GM23338 (cell line): ENCODE data around the gene SRSF1. TPM values are rescaled to one million over a fixed set of nuclear protein-coding genes. Genes with fewer than 3 reads are reported as not detected.
A peak's percentile ranks its signal among the peaks of the same experiment; 100 is the strongest.

ENCODE experiments used
- ATAC-seq: fragments of 200-7000 bp; cut with Tn5 transposase; 3 replicates; pipeline ENCODE4 v1.9.1; 2020
- DNase-seq: peaks from one replicate; pipeline ENCODE4 v3.0.0-alpha.2; 2015; ENCODE audit warnings: low spot score
- H2AFZ ChIP-seq: fragments of 200-600 bp; sonication (generic); 2 replicates; pipeline ENCODE4 v1.8.0; 2016; ENCODE audit warnings: antibody characterized with exemption, mild to moderate bottlenecking, moderate library complexity
- H3F3A ChIP-seq: fragments of 200-600 bp; sonication (generic); replicated peaks from 2 replicates; pipeline ENCODE4 v1.8.0; 2017; ENCODE audit warnings: antibody characterized with exemption, mixed run types, low read depth
- H3K27ac ChIP-seq: fragments of 200-600 bp; sonication (generic); 2 replicates; pipeline ENCODE4 v1.6.1; 2016; ENCODE audit warnings: low read depth
- H3K27me3 ChIP-seq: fragments of 200-600 bp; sonication (generic); 2 replicates; pipeline ENCODE4 v1.8.0; 2016; ENCODE audit warnings: mild to moderate bottlenecking, mixed run types, moderate library complexity; ENCODE audit not compliant: insufficient read depth
- H3K36me3 ChIP-seq: fragments of 200-600 bp; sonication (generic); 2 replicates; pipeline ENCODE4 v1.8.0; 2016; ENCODE audit warnings: mild to moderate bottlenecking; ENCODE audit not compliant: insufficient read depth
- H3K4me1 ChIP-seq: fragments of 200-600 bp; sonication (generic); 2 replicates; pipeline ENCODE4 v1.8.0; 2016; ENCODE audit warnings: mild to moderate bottlenecking, moderate library complexity; ENCODE audit not compliant: insufficient read depth
- H3K4me2 ChIP-seq: fragments of 200-600 bp; sonication (generic); 2 replicates; pipeline ENCODE4 v1.7.1; 2017; ENCODE audit warnings: mixed run types
- H3K4me3 ChIP-seq: fragments of 200-600 bp; sonication (generic); 2 replicates; pipeline ENCODE4 v1.6.1; 2016; ENCODE audit warnings: mixed run types
- H3K79me2 ChIP-seq: fragments of 200-600 bp; sonication (generic); replicated peaks from 2 replicates; pipeline ENCODE4 v1.8.0; 2017; ENCODE audit warnings: mild to moderate bottlenecking; ENCODE audit not compliant: insufficient read depth
- H3K9me2 ChIP-seq: fragments of 200-600 bp; sonication (generic); 2 replicates; pipeline ENCODE4 v1.8.0; 2017; ENCODE audit not compliant: insufficient read depth
- H4K20me1 ChIP-seq: fragments of 200-600 bp; sonication (generic); replicated peaks from 2 replicates; pipeline ENCODE4 v1.8.0; 2017; ENCODE audit warnings: mild to moderate bottlenecking; ENCODE audit not compliant: insufficient read depth
- H3K27ac Mint-ChIP-seq: 2 replicates; pipeline ENCODE4 v1.8.0; 2020; ENCODE audit warnings: inconsistent platforms, mild to moderate bottlenecking, moderate library complexity, mixed read lengths
- H3K27me3 Mint-ChIP-seq: 3 replicates; pipeline ENCODE4 v1.8.0; 2022; ENCODE audit warnings: low read depth, mild to moderate bottlenecking, moderate library complexity, mixed read lengths, inconsistent platforms; ENCODE audit not compliant: insufficient read depth, poor library complexity
- H3K36me3 Mint-ChIP-seq: 3 replicates; pipeline ENCODE4 v1.8.0; 2021; ENCODE audit warnings: low read depth, mild to moderate bottlenecking, inconsistent platforms, moderate library complexity, mixed read lengths
- H3K4me1 Mint-ChIP-seq: 3 replicates; pipeline ENCODE4 v1.8.0; 2020; ENCODE audit warnings: mild to moderate bottlenecking, inconsistent platforms, mixed read lengths
- H3K4me3 Mint-ChIP-seq: 3 replicates; pipeline ENCODE4 v1.8.0; 2021; ENCODE audit warnings: moderate library complexity, mild to moderate bottlenecking, inconsistent platforms, mixed read lengths
- H3K9me3 Mint-ChIP-seq: 3 replicates; pipeline ENCODE4 v1.8.0; 2020; ENCODE audit warnings: moderate library complexity, mild to moderate bottlenecking, inconsistent platforms, mixed read lengths
- EZH2 ChIP-seq: fragments of 200-600 bp; sonication (generic); IDR thresholded peaks from one replicate; pipeline ENCODE4 v1.8.0; 2017; ENCODE audit warnings: antibody characterized with exemption, mild to moderate bottlenecking, low read depth; ENCODE audit not compliant: unreplicated experiment
- EZH2phosphoT487 ChIP-seq: fragments of 200-600 bp; sonication (generic); IDR thresholded peaks from one replicate; pipeline ENCODE4 v1.8.1; 2018; ENCODE audit warnings: antibody characterized with exemption; ENCODE audit not compliant: unreplicated experiment
- NANOG ChIP-seq: IDR thresholded peaks from 2 replicates; pipeline ENCODE4 v1.6.1; 2016; ENCODE audit warnings: antibody characterized with exemption, borderline replicate concordance
- STAT1 ChIP-seq: IDR thresholded peaks from one replicate; pipeline ENCODE4 v1.6.1; 2016; ENCODE audit warnings: antibody characterized with exemption; ENCODE audit not compliant: unreplicated experiment
- ZNF462 ChIP-seq: fragments of 250-450 bp; sonication (Bioruptor Pico); IDR thresholded peaks from 2 replicates; pipeline ENCODE4 v1.5.0; 2020; ENCODE audit warnings: mild to moderate bottlenecking, moderate library complexity
- polyA plus RNA-seq: library from polyadenylated mRNA; unstranded; fragments of >200 nt; fragmentation: Nextera tagmentation; extraction: Ambion mirVana; gene quantifications from 2 replicates; pipeline ENCODE4 v1.2.1, GENCODE V29; 2016
- total RNA-seq: library from RNA; depleted of rRNA; stranded (reverse); fragments of >200 nt; shearing (Covaris generic); gene quantifications from 2 replicates; pipeline ENCODE4 v1.2.3, GENCODE V29; 2014
- TF ChIP-seq, protein P1 (sequence below): IDR thresholded peaks from 2 replicates; pipeline ENCODE4 v1.6.1; 2016; ENCODE audit warnings: antibody characterized with exemption
- TF ChIP-seq, protein P2 (sequence below): IDR thresholded peaks from one replicate; pipeline ENCODE4 v1.6.1; 2018; ENCODE audit warnings: antibody characterized with exemption; ENCODE audit not compliant: unreplicated experiment

The SRSF1 gene
- total and polyA plus RNA-seq, 2 experiments from 2014 or later: 413 to 584 TPM

- TF ChIP-seq ZNF462 (CRISPR knock-in tag) (no peak), NANOG (no peak), EZH2 (no peak)
- TF ChIP-seq, protein P1, sequence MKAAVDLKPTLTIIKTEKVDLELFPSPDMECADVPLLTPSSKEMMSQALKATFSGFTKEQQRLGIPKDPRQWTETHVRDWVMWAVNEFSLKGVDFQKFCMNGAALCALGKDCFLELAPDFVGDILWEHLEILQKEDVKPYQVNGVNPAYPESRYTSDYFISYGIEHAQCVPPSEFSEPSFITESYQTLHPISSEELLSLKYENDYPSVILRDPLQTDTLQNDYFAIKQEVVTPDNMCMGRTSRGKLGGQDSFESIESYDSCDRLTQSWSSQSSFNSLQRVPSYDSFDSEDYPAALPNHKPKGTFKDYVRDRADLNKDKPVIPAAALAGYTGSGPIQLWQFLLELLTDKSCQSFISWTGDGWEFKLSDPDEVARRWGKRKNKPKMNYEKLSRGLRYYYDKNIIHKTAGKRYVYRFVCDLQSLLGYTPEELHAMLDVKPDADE: no peak
Observed at GRCh38 chr17:57955183-57955931, 51.7 kb downstream of the SRSF1 start, which contains the start of gene CUEDC1 (continued).

- no peak overlapping the region for H3K27ac ChIP-seq
- no peaks in the 10 kb centered on the region for H3K9me2 ChIP-seq
- ATAC-seq (peak; percentile 64), DNase-seq (peak; percentile 82)
- H4K20me1 ChIP-seq: no peaks in the 10 kb centered on the region
- H3K4me1 ChIP-seq: peaks cover 38% of the 10 kb centered on the region
- no peak overlapping the region; the same call in 1 of the 2 replicates for H3K27ac Mint-ChIP-seq
- peak overlapping the region; percentile 75 for H3K4me3 ChIP-seq
- peak overlapping the region; percentile 79 for H3K4me2 ChIP-seq
- H3K27me3 Mint-ChIP-seq: peaks cover 31% of the 10 kb centered on the region
- H3K9me3 Mint-ChIP-seq: peaks cover 3% of the 10 kb centered on the region; the same call in 2 of the 3 replicates
- peaks cover 44% of the 10 kb centered on the region for H3K4me1 Mint-ChIP-seq
- H3K27me3 ChIP-seq: peaks cover 42% of the 10 kb centered on the region
- peak overlapping the region; percentile 76 for H3K4me3 Mint-ChIP-seq
- H3K36me3 Mint-ChIP-seq: no peaks in the 10 kb centered on the region; the same call in 2 of the 3 replicates
- no peaks in the 10 kb centered on the region for H3K36me3 ChIP-seq
- H3F3A ChIP-seq: peaks cover 13% of the 10 kb centered on the region
- peak overlapping the region; percentile 49 for H2AFZ ChIP-seq
- no peaks in the 10 kb centered on the region for H3K79me2 ChIP-seq
- TF ChIP-seq, protein P2, sequence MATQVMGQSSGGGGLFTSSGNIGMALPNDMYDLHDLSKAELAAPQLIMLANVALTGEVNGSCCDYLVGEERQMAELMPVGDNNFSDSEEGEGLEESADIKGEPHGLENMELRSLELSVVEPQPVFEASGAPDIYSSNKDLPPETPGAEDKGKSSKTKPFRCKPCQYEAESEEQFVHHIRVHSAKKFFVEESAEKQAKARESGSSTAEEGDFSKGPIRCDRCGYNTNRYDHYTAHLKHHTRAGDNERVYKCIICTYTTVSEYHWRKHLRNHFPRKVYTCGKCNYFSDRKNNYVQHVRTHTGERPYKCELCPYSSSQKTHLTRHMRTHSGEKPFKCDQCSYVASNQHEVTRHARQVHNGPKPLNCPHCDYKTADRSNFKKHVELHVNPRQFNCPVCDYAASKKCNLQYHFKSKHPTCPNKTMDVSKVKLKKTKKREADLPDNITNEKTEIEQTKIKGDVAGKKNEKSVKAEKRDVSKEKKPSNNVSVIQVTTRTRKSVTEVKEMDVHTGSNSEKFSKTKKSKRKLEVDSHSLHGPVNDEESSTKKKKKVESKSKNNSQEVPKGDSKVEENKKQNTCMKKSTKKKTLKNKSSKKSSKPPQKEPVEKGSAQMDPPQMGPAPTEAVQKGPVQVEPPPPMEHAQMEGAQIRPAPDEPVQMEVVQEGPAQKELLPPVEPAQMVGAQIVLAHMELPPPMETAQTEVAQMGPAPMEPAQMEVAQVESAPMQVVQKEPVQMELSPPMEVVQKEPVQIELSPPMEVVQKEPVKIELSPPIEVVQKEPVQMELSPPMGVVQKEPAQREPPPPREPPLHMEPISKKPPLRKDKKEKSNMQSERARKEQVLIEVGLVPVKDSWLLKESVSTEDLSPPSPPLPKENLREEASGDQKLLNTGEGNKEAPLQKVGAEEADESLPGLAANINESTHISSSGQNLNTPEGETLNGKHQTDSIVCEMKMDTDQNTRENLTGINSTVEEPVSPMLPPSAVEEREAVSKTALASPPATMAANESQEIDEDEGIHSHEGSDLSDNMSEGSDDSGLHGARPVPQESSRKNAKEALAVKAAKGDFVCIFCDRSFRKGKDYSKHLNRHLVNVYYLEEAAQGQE: no peak
- TF ChIP-seq STAT1: no peak
- no peak for TF ChIP-seq EZH2phosphoT487
Observed at GRCh38 chr17:57954397-57955182, 52.5 kb downstream of the SRSF1 start.
